Measurements from ENCODE around the gene AFAP1.

DNA sequence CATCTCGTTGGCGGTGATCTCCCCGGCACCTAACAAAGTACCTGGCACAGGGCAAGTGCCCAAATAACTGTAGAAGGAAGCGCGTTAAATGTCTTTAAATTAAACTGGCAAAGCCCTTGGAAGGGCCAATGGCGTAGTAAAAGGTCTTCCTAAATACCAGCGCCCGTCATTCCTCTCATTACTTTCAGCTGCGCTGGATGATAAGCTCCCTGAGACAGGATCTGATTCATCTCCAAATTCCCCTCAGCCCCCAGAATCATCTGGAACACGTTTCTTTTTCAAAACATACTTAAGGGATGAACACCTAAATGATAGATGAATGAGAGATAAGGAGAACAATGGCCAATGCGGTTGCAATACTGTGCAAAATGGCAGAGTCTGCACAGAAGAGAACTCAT, 95.1 kb downstream of the AFAP1 start:
- TF ChIP-seq CTCF (IDR thresholded peaks at IDR 0.05) (no peak), POLR2A (IDR thresholded peaks at IDR 0.05) (no peak)

Data from lower leg skin (tissue), 3 donors.